Spleen (tissue), 11 donors: ENCODE measurements around the gene SLC1A3. TPM values are rescaled to one million over a fixed set of nuclear protein-coding genes. Genes with fewer than 3 reads are reported as not detected.

ENCODE experiments used
- DNase-seq: peaks from one replicate; pipeline ENCODE4 v3.0.0-alpha.2; 2020
- H3K27ac ChIP-seq, 8 donors: fragments of 200-600 bp; sonication (generic) in 7 of 8; 1 replicate in 4 of 8; 2 replicates in 4 of 8; pipeline versions ENCODE4 v1.5.0 to v1.8.0; 2016 to 2021; ENCODE audit warnings: inconsistent platforms in 4 of 8, mild to moderate bottlenecking in 4 of 8, moderate library complexity in 1 of 8
- H3K27me3 ChIP-seq, 7 donors: fragments of 200-600 bp; sonication (generic) in 6 of 7; replicated peaks in 1 of 7; 1 replicate in 4 of 7; 2 replicates in 3 of 7; pipeline versions ENCODE4 v1.5.0 to v1.8.0; 2016 to 2021; ENCODE audit warnings: inconsistent platforms in 3 of 7, mild to moderate bottlenecking in 1 of 7
- H3K36me3 ChIP-seq, 6 donors: fragments of 200-600 bp; sonication (generic) in 5 of 6; 1 replicate in 4 of 6; 2 replicates in 2 of 6; pipeline versions ENCODE4 v1.5.0 to v1.8.0; 2016 to 2021; ENCODE audit warnings: inconsistent platforms in 2 of 6
- H3K4me1 ChIP-seq, 6 donors: fragments of 200-600 bp; sonication (generic) in 5 of 6; 1 replicate in 3 of 6; 2 replicates in 3 of 6; pipeline versions ENCODE4 v1.5.0 to v1.8.0; 2016 to 2021; ENCODE audit warnings: inconsistent platforms in 3 of 6
- H3K4me3 ChIP-seq, 8 donors: fragments of 200-600 bp; sonication (generic) in 7 of 8; 1 replicate in 4 of 8; 2 replicates in 4 of 8; pipeline versions ENCODE4 v1.5.0 to v1.8.0; 2016 to 2021; ENCODE audit warnings: inconsistent platforms in 4 of 8, mild to moderate bottlenecking in 4 of 8, moderate library complexity in 2 of 8
- H3K9me3 ChIP-seq, 8 donors: fragments of 200-600 bp; sonication (generic) in 7 of 8; 1 replicate in 4 of 8; 2 replicates in 4 of 8; pipeline versions ENCODE4 v1.5.0 to v1.8.0; 2016 to 2021; ENCODE audit warnings: inconsistent platforms in 4 of 8
- CTCF ChIP-seq, 11 experiments: fragments of 200-600 bp in 7 of 11; fragments of 450-650 bp in 4 of 11; sonication (generic) in 4 of 11; IDR thresholded peaks in 8 of 11; conservative IDR thresholded peaks in 3 of 11; 1 replicate in 7 of 11; 2 replicates in 4 of 11; pipeline versions ENCODE4 v1.4.0 to v1.8.0; 2016 to 2021; ENCODE audit warnings: antibody characterized with exemption in 11 of 11, inconsistent platforms in 4 of 11, mild to moderate bottlenecking in 1 of 11
- POLR2A ChIP-seq, 3 donors: fragments of 450-650 bp; IDR thresholded peaks; one replicate each; pipeline ENCODE4 v1.5.1; 2017; ENCODE audit warnings: antibody characterized with exemption in 3 of 3, mild to moderate bottlenecking in 1 of 3
- POLR2AphosphoS5 ChIP-seq, 3 donors: sonication (generic); formaldehyde crosslinking; IDR thresholded peaks; one replicate each; pipeline ENCODE4 v1.5.1; 2017; ENCODE audit warnings: antibody characterized with exemption in 3 of 3
- WGBS, 5 donors: extraction: QIAGEN DNeasy Blood & Tissue Kit in 3 of 5; methylation state at CpG; one replicate each; pipeline versions ENCODE4 v1.1.5 to v1.1.7; 2013 to 2018; 5-methylcytosine and 5-hydroxymethylcytosine counted together
- intact Hi-C: fragments of 100-400 bp; cut with DNase I; formaldehyde crosslinking; loops from one replicate; pipeline ENCODE4 v1.15.0; 2023; ENCODE audit warnings: low total_unique reads
- polyA plus RNA-seq, 3 donors: library from polyadenylated mRNA; stranded (reverse); fragments of 200-250 nt; gene quantifications; one replicate each; pipeline ENCODE4 v1.2.1, GENCODE V29; 2013
- total RNA-seq, 7 donors: library from RNA; depleted of rRNA in 3 of 7; stranded (reverse); fragments of >200 nt in 3 of 7; fragmentation: NEBNext Ultra II Directional in 4 of 7; extraction: Animal tissue kit (Norgen Biotek cat#: 25700) in 4 of 7; gene quantifications; one replicate each; pipeline versions ENCODE4 v1.1.0 to v1.2.1, GENCODE V29; 2016 to 2021
- donor health status: healthy with polysubstance abuse.
- donor health status: DM: no; HTN: no; CAD: no; lungs with moderate emphysema.
- donor health status: DM: no; HTN: no; CAD: no.
- donor health status: Bipolar disorder and iron deficiency.
- donor health status: healthy.
- donor health status: DM: no; HTN: no; CAD: no.
- donor health status: DM: yes; HTN: yes; CAD: no.

Gene SLC1A3
- total and polyA plus RNA-seq, 10 donors, result 1.5 to 54.7 (median 25.2) TPM

- WGBS, 5 donors, result 74 to 94% (median 81%) methylated on average over 6 of the region's 6 CpGs
- TF ChIP-seq CTCF (IDR thresholded peaks at IDR 0.05 in 8 of 11, conservative IDR thresholded peaks at IDR 0.05 in 3 of 11) (no peak), POLR2AphosphoS5 (IDR thresholded peaks at IDR 0.05) (no peak), POLR2A (IDR thresholded peaks at IDR 0.05) (no peak)
Measured at GRCh38 chr5:36570301-36571095, 35.9 kb upstream of the SLC1A3 start.

GRCh38 chr5:36571401-36572042, 34.9 kb upstream of the SLC1A3 start:
- no peak for DNase-seq
- H3K4me1 ChIP-seq, result no peaks in the 10 kb centered on the region
- no peak overlapping the region for H3K4me3 ChIP-seq
- no peaks in the 10 kb centered on the region for H3K36me3 ChIP-seq
- WGBS, 5 donors, result 68 to 77% (median 76%) methylated on average over 4 of the region's 4 CpGs
- TF ChIP-seq CTCF (IDR thresholded peaks at IDR 0.05 in 8 of 11, conservative IDR thresholded peaks at IDR 0.05 in 3 of 11), result no peak
- no peak for TF ChIP-seq POLR2AphosphoS5 (IDR thresholded peaks at IDR 0.05)
- no peaks in the 10 kb centered on the region for H3K9me3 ChIP-seq
- no peaks in the 10 kb centered on the region for H3K27me3 ChIP-seq
- H3K27ac ChIP-seq, result no peak overlapping the region
- intact Hi-C loops, result no loop called here

More at GRCh38 chr5:36570301-36571095, 35.9 kb upstream of the SLC1A3 start:
- Histone ChIP-seq H3K4me1 (no peaks in the 10 kb centered on the region), H3K9me3 (no peaks in the 10 kb centered on the region), H3K36me3 (no peaks in the 10 kb centered on the region), H3K27ac (no peak overlapping the region), H3K27me3 (no peaks in the 10 kb centered on the region), H3K4me3 (no peak overlapping the region)
- intact Hi-C loops, result no loop called here
- no peak for DNase-seq

DNA sequence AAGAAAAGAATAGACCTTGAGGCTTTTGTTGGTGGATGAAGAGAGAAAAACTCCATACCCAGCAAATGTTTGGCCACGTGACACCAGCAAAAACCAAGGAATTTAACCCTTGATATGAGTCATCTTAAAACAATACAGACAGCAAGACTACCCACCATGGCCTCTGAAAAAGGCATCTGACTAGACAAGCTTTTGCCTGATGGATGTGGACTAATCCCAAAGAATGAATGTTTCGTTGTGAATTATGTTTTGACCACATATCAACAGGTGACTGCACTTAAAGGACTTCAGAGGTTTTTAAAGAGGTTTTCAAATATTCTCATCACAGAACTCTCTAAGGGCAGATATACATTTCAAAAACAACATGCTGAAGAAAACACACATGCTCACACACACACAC, 33.0 kb upstream of the SLC1A3 start:
- intact Hi-C loops, result no loop called here
- TF ChIP-seq POLR2A (IDR thresholded peaks at IDR 0.05), result no peak
- no peak for TF ChIP-seq POLR2AphosphoS5 (IDR thresholded peaks at IDR 0.05)
- no peak for TF ChIP-seq CTCF (IDR thresholded peaks at IDR 0.05 in 8 of 11, conservative IDR thresholded peaks at IDR 0.05 in 3 of 11)
- no peak for DNase-seq
- no peak overlapping the region for H3K27ac ChIP-seq
- H3K4me3 ChIP-seq, result no peak overlapping the region
- H3K36me3 ChIP-seq, result no peaks in the 10 kb centered on the region
- no peaks in the 10 kb centered on the region for H3K4me1 ChIP-seq
- H3K9me3 ChIP-seq, result no peaks in the 10 kb centered on the region
- WGBS, 5 donors, result 57 to 81% (median 70%) methylated on average over 2 of the region's 2 CpGs
- H3K27me3 ChIP-seq, result no peaks in the 10 kb centered on the region

- intact Hi-C loops, result no loop called here
- TF ChIP-seq POLR2AphosphoS5 (IDR thresholded peaks at IDR 0.05) (no peak), CTCF (IDR thresholded peaks at IDR 0.05 in 8 of 11, conservative IDR thresholded peaks at IDR 0.05 in 3 of 11) (no peak), POLR2A (IDR thresholded peaks at IDR 0.05) (no peak)
- H3K27me3 ChIP-seq, result no peaks in the 10 kb centered on the region
- no peak for DNase-seq
- H3K27ac ChIP-seq, result no peak overlapping the region
- H3K9me3 ChIP-seq, result no peaks in the 10 kb centered on the region
- no peak overlapping the region for H3K4me3 ChIP-seq
- H3K36me3 ChIP-seq, result no peaks in the 10 kb centered on the region
- no peaks in the 10 kb centered on the region for H3K4me1 ChIP-seq
- WGBS, 5 donors, result 65 to 85% (median 72%) methylated on average over 4 of the region's 4 CpGs
Measured at GRCh38 chr5:36575361-36575781, 31.0 kb upstream of the SLC1A3 start.
